GM12872 (cell line): ENCODE measurements around the gene LAD1.

Experiments used
- TF ChIP-seq, protein P1 (sequence below): IDR thresholded peaks from 3 replicates; pipeline ENCODE4 v1.5.1; 2011; ENCODE audit warnings: low read depth, mild to moderate bottlenecking, low read length, moderate library complexity; ENCODE audit not compliant: insufficient read depth

The LAD1 gene

DNA sequence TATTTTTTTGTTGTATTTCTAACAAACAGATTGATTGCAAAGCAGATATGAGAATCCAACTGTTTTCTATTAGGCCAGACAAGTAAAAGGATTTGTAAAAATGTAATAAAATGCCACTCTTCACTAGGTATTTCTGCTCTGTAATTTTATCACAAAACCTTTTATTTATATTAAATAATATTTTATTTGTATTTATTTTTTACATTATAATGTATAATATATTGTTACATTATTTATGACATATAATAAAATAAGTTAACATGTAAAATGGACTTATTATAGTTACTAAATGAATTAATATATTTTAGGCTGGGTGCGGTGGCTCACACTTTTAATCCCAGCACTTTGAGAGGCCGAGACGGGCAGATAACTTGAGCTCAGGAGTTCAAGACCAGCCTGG is 35.1 kb upstream of the LAD1 start:
- TF ChIP-seq, protein P1, sequence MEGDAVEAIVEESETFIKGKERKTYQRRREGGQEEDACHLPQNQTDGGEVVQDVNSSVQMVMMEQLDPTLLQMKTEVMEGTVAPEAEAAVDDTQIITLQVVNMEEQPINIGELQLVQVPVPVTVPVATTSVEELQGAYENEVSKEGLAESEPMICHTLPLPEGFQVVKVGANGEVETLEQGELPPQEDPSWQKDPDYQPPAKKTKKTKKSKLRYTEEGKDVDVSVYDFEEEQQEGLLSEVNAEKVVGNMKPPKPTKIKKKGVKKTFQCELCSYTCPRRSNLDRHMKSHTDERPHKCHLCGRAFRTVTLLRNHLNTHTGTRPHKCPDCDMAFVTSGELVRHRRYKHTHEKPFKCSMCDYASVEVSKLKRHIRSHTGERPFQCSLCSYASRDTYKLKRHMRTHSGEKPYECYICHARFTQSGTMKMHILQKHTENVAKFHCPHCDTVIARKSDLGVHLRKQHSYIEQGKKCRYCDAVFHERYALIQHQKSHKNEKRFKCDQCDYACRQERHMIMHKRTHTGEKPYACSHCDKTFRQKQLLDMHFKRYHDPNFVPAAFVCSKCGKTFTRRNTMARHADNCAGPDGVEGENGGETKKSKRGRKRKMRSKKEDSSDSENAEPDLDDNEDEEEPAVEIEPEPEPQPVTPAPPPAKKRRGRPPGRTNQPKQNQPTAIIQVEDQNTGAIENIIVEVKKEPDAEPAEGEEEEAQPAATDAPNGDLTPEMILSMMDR: no peak

- TF ChIP-seq, protein P1: no peak
These were observed 34.5 kb upstream of the LAD1 start for GRCh38 chr1:201433609-201434008.

GRCh38 chr1:201430776-201431175 is 31.7 kb upstream of the LAD1 start:
- TF ChIP-seq, protein P1: no peak

DNA sequence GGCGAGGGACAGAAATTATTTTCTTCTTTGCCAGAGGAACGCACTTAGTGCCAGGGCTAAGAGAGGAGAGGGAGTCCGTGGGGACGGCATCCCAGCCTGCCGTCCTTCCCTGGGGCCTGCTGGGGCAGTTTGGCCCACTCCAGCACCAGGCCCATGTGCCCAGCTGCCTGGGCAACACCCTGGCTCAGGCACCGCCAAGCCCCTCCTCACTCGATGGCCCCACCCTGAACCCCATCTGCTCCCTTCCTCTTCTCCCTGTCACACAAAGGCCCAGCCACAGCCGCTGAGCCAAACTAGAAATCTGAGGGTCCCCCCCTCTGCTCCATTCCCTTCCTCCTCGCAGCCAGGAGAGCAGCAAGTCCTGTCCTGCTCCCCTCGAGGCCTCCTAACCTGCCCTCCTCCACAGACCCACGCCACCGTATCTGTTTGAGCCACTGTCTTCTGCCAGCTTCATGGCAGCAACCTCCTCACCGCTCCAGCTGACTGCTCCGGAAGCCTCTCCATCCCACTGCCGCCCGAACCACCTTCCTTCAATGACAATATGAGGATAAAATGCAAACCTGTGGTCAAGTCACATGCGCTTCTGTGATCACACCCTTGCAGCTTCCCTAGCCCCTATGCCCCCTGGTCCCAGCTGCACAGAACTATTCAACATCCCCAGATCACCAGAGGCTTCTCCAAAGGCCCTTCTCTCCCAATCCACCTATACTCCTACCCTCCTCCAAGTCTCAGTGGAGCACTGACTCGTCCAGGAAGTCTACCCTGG is 30.8 kb upstream of the LAD1 start:
- TF ChIP-seq, protein P1: no peak

DNA sequence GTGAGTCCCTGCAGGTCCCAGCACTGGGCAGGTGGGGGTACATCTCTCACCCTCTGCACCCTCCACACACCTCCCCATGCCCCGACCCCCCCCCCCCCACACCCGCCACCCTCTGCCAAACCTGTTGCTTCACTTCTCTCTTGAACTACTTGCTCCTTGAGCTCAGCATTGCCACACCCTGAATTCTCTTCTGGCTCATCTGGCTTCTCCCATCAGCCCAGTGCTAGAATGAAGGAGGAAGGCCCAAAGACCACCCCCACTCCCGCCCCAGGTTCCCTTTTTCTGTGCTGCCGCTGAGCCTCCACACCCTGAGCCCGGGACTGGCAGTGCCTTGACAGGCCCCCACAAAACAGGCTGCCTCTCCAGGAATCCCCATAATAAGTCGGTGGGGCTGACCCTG is 28.8 kb upstream of the LAD1 start:
- TF ChIP-seq, protein P1: no peak

- TF ChIP-seq, protein P1: no peak
These were observed 27.6 kb upstream of the LAD1 start for GRCh38 chr1:201426479-201427310.

GRCh38 chr1:201424146-201424545 is 25.0 kb upstream of the LAD1 start:
- TF ChIP-seq, protein P1: no peak
